GM21717 (cell line): ENCODE data around the gene CDH16.
A peak's percentile ranks its signal among the peaks of the same experiment; 100 is the strongest.
"Not testable (repeated sequence)": the region's sequence is repeated elsewhere in the genome, so short reads cannot be mapped to it uniquely, and the experiment has no call there.

ENCODE experiments used
- ATAC-seq: cut with Tn5 transposase; IDR thresholded peaks from one replicate; pipeline ENCODE4 v1.9.1; 2021; ENCODE audit warnings: mild to moderate bottlenecking, moderate library complexity; ENCODE audit not compliant: unreplicated experiment

CDH16 gene

GRCh38 chr16:66899310-66899944 is 19.3 kb downstream of the CDH16 start:
- no peak for ATAC-seq

- ATAC-seq, result no peak
These were observed 19.8 kb downstream of the CDH16 start for GRCh38 chr16:66898933-66899309.

GRCh38 chr16:66898207-66898606 is 20.5 kb downstream of the CDH16 start:
- ATAC-seq, result no peak

- ATAC-seq, result not testable (repeated sequence)
These were observed 22.0 kb downstream of the CDH16 start for GRCh38 chr16:66896682-66897081.

- ATAC-seq, result no peak
These were observed 22.7 kb downstream of the CDH16 start for GRCh38 chr16:66895999-66896398.

GRCh38 chr16:66895689-66895979 is 23.1 kb downstream of the CDH16 start:
- ATAC-seq, result no peak

GRCh38 chr16:66894948-66895688 is 23.6 kb downstream of the CDH16 start:
- ATAC-seq, result no peak

- ATAC-seq, result no peak
These were observed 24.6 kb downstream of the CDH16 start for GRCh38 chr16:66894055-66894454.

GRCh38 chr16:66891797-66892196 is 26.9 kb downstream of the CDH16 start:
- ATAC-seq, result no peak

GRCh38 chr16:66891360-66891759 is 27.3 kb downstream of the CDH16 start:
- ATAC-seq, result no peak

- no peak for ATAC-seq
These were observed 27.9 kb downstream of the CDH16 start for GRCh38 chr16:66890799-66891198.

GRCh38 chr16:66889622-66890021 is 29.1 kb downstream of the CDH16 start:
- ATAC-seq, result no peak

GRCh38 chr16:66888647-66889615 is 29.8 kb downstream of the CDH16 start:
- no peak for ATAC-seq

- no peak for ATAC-seq
These were observed 31.8 kb downstream of the CDH16 start for GRCh38 chr16:66886914-66887313.

- ATAC-seq, result no peak
These were observed 32.4 kb downstream of the CDH16 start for GRCh38 chr16:66886321-66886720.

- no peak for ATAC-seq
These were observed 33.2 kb downstream of the CDH16 start for GRCh38 chr16:66885491-66885890.

- no peak for ATAC-seq
These were observed 36.0 kb downstream of the CDH16 start for GRCh38 chr16:66882702-66883101.

GRCh38 chr16:66881964-66882508 is 36.6 kb downstream of the CDH16 start:
- ATAC-seq, result no peak

GRCh38 chr16:66881560-66881959 is 37.1 kb downstream of the CDH16 start:
- no peak for ATAC-seq

- ATAC-seq, result peak; percentile 11
These were observed 37.7 kb downstream of the CDH16 start for GRCh38 chr16:66881014-66881417.

- peak; percentile 92 for ATAC-seq
These were observed 38.2 kb downstream of the CDH16 start, which contains the start of gene PDP2 for GRCh38 chr16:66880288-66881013. PDP2 (plus strand) TSS chr16:66880515; CDS start chr16:66884285, 3,770 bp downstream.
